ENCODE data around the gene CDS2. TPM values are rescaled to one million over a fixed set of nuclear protein-coding genes. Genes with fewer than 3 reads are reported as not detected.
A peak's percentile ranks its signal among the peaks of the same experiment; 100 is the strongest.

The CDS2 gene
- total RNA-seq, 1 experiment from 2014 or later = 31.2 TPM

DNA sequence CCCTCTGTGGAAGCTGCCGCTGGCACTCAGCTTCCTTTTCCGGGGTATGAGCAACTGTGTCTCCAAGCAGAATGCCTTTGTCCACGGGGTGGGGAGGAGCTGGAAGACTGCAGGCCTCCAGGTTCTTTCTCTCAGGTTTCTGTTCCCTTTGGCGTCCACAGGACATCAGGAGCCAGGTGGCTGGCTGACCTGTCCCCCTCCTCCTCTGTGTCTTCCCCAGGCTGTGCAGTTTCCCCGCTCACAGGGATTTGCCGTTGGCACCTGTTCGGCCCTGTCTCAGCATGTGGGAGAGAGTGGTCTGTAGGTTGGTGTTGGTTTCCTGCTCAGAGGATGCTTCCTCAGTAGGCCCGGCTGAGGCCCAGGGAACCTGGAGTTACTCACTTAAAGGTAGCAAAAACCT is 43.5 kb downstream of the CDS2 start:
- H3K27me3 ChIP-seq (replicated peaks) = no peaks in the 10 kb centered on the region
- H3K27ac ChIP-seq = no peak overlapping the region
- DNase-seq (ENCODE audit: low read depth in 1 of 2, low spot score in 2 of 2) = no peak
- H3K4me3 ChIP-seq = no peak overlapping the region
- peaks cover 11% of the 10 kb centered on the region for H3K36me3 ChIP-seq
- H3K4me1 ChIP-seq (replicated peaks) = peaks cover 10% of the 10 kb centered on the region
- H3K9me3 ChIP-seq (replicated peaks) = no peaks in the 10 kb centered on the region

GRCh38 chr20:5171064-5171789 is 44.4 kb downstream of the CDS2 start:
- no peaks in the 10 kb centered on the region for H3K9me3 ChIP-seq (replicated peaks)
- peaks cover 10% of the 10 kb centered on the region for H3K4me1 ChIP-seq (replicated peaks)
- H3K36me3 ChIP-seq = peaks cover 17% of the 10 kb centered on the region
- H3K27me3 ChIP-seq (replicated peaks) = no peaks in the 10 kb centered on the region
- no peak overlapping the region for H3K4me3 ChIP-seq
- no peak for DNase-seq (ENCODE audit: low read depth in 1 of 2, low spot score in 2 of 2)
- no peak overlapping the region for H3K27ac ChIP-seq

GRCh38 chr20:5171790-5172164 is 45.0 kb downstream of the CDS2 start:
- Histone ChIP-seq H3K4me1 (replicated peaks) (peaks cover 10% of the 10 kb centered on the region), H3K27ac (no peak overlapping the region), H3K27me3 (replicated peaks) (no peaks in the 10 kb centered on the region), H3K4me3 (no peak overlapping the region), H3K9me3 (replicated peaks) (no peaks in the 10 kb centered on the region), H3K36me3 (peaks cover 23% of the 10 kb centered on the region)
- DNase-seq (ENCODE audit: low read depth in 1 of 2, low spot score in 2 of 2) = no peak

DNA sequence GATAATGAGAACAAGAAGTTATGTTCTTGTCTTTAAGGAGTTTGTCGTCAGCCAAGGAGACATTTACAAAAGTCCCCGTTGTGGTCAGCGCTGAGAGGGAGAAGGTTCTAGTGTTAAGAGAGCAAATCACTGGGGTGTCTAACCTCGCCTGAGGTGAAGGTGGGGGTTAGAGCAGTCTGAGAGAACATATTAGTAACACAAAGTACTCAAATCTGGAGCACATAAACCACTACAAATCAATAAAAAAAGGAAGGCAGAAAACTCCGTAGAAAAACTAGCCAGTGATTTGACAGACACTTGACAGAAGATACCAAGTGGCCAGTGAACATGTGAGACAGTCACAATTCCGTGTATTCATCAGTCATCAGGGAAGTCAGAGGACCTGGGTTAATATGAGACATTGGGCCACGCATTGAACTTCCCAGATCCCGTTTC is 45.4 kb downstream of the CDS2 start:
- Histone ChIP-seq H3K4me3 (no peak overlapping the region), H3K36me3 (peaks cover 27% of the 10 kb centered on the region), H3K27ac (no peak overlapping the region), H3K4me1 (replicated peaks) (peaks cover 10% of the 10 kb centered on the region), H3K27me3 (replicated peaks) (no peaks in the 10 kb centered on the region), H3K9me3 (replicated peaks) (no peaks in the 10 kb centered on the region)
- DNase-seq (ENCODE audit: low read depth in 1 of 2, low spot score in 2 of 2) = no peak

GRCh38 chr20:5172903-5173463 is 46.2 kb downstream of the CDS2 start:
- H3K4me1 ChIP-seq (replicated peaks) = peaks cover 10% of the 10 kb centered on the region
- no peak for DNase-seq (ENCODE audit: low read depth in 1 of 2, low spot score in 2 of 2)
- no peak overlapping the region for H3K27ac ChIP-seq
- no peaks in the 10 kb centered on the region for H3K9me3 ChIP-seq (replicated peaks)
- no peak overlapping the region for H3K4me3 ChIP-seq
- peaks cover 29% of the 10 kb centered on the region for H3K36me3 ChIP-seq
- H3K27me3 ChIP-seq (replicated peaks) = no peaks in the 10 kb centered on the region

DNA sequence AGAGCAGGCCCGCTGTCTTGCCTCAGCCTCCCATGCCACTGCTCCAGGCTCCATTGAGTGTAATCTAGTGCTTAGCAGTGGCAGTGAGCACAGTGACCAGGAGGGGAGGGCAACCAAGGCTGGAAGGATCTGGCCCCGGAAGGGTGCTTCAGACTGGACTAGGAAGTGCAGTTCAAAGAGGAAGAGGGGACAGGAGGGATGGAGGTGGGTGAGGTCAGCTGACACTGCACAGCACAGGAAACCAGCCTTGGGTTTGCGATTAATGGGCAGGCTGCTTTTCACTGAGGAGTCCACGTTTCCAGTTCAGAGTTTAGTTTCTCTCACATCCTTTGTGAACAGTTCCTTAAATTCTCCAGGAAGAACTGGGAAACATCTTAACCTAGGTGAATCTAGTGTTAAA is 46.9 kb downstream of the CDS2 start:
- Histone ChIP-seq H3K27me3 (replicated peaks) (no peaks in the 10 kb centered on the region), H3K9me3 (replicated peaks) (no peaks in the 10 kb centered on the region), H3K4me1 (replicated peaks) (peaks cover 7% of the 10 kb centered on the region), H3K36me3 (peaks cover 36% of the 10 kb centered on the region), H3K4me3 (no peak overlapping the region), H3K27ac (no peak overlapping the region)
- no peak for DNase-seq (ENCODE audit: low read depth in 1 of 2, low spot score in 2 of 2)

GRCh38 chr20:5177071-5177470 is 50.3 kb downstream of the CDS2 start:
- no peaks in the 10 kb centered on the region for H3K27me3 ChIP-seq (replicated peaks)
- DNase-seq (ENCODE audit: low read depth in 1 of 2, low spot score in 2 of 2) = no peak
- H3K4me1 ChIP-seq (replicated peaks) = peaks cover 2% of the 10 kb centered on the region
- no peak overlapping the region for H3K27ac ChIP-seq
- H3K36me3 ChIP-seq = peaks cover 36% of the 10 kb centered on the region
- H3K4me3 ChIP-seq = no peak overlapping the region
- H3K9me3 ChIP-seq (replicated peaks) = no peaks in the 10 kb centered on the region

DNA sequence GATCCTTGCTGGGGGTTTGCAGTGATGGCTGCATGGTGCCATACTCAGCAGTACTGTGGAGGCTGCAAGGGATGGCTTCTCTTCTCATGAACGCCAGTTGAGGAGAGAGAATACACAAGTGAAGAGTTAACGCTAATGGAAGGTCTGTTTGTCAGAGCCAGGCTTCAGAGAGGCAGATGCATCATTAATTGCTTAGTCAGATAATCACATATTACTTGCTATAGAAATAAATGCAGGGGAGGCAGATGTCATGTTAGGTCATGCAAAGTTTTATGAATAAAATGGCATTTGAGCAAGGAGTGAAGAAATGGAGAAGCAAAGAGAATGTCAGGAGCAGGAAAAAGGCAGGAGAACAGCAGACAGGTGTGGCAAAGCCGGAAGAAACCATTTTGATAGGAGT is 51.2 kb downstream of the CDS2 start:
- H3K9me3 ChIP-seq (replicated peaks) = peaks cover 3% of the 10 kb centered on the region; the same call in 1 of the 2 replicates
- no peak overlapping the region for H3K27ac ChIP-seq

GRCh38 chr20:5180421-5180820 is 53.6 kb downstream of the CDS2 start:
- no peak for DNase-seq (ENCODE audit: low read depth in 1 of 2, low spot score in 2 of 2)
- Histone ChIP-seq H3K4me3 (no peak overlapping the region), H3K27ac (no peak overlapping the region), H3K9me3 (replicated peaks) (peaks cover 3% of the 10 kb centered on the region; the same call in 1 of the 2 replicates), H3K4me1 (replicated peaks) (peaks cover 7% of the 10 kb centered on the region), H3K27me3 (replicated peaks) (no peaks in the 10 kb centered on the region), H3K36me3 (peaks cover 52% of the 10 kb centered on the region)

More for the DNA sequence above, 51.2 kb downstream of the CDS2 start:
- DNase-seq (ENCODE audit: low read depth in 1 of 2, low spot score in 2 of 2) = no peak
- Histone ChIP-seq H3K4me1 (replicated peaks) (peaks cover 7% of the 10 kb centered on the region), H3K4me3 (no peak overlapping the region), H3K36me3 (peaks cover 45% of the 10 kb centered on the region), H3K27me3 (replicated peaks) (no peaks in the 10 kb centered on the region)

DNA sequence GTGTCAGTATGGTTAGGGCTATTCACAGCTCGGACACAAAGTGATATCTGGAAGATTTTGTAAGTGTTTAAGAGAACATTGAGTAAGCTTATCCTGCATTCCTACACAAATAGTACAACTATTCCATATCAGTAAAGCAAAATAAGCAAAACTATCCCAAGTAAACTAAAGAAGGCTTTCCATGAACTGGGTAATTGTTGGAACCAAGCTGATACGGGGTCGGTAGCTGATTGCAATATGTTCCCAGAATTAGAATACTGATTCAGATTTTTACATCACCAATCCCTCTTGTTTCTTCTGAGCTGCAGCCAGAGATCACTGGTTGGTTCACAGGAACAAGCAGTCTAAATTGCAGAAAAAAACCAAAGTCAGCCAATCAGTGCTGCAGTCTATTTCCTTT is 54.1 kb downstream of the CDS2 start:
- H3K27ac ChIP-seq = no peak overlapping the region
- peaks cover 52% of the 10 kb centered on the region for H3K36me3 ChIP-seq
- no peak overlapping the region for H3K4me3 ChIP-seq
- H3K27me3 ChIP-seq (replicated peaks) = no peaks in the 10 kb centered on the region
- DNase-seq (ENCODE audit: low read depth in 1 of 2, low spot score in 2 of 2) = no peak
- peaks cover 3% of the 10 kb centered on the region; the same call in 1 of the 2 replicates for H3K9me3 ChIP-seq (replicated peaks)
- peaks cover 7% of the 10 kb centered on the region for H3K4me1 ChIP-seq (replicated peaks)

GRCh38 chr20:5181492-5181891 is 54.7 kb downstream of the CDS2 start:
- no peak overlapping the region for H3K27ac ChIP-seq
- H3K27me3 ChIP-seq (replicated peaks) = no peaks in the 10 kb centered on the region
- H3K9me3 ChIP-seq (replicated peaks) = peaks cover 3% of the 10 kb centered on the region; the same call in 1 of the 2 replicates
- peaks cover 7% of the 10 kb centered on the region for H3K4me1 ChIP-seq (replicated peaks)
- H3K4me3 ChIP-seq = no peak overlapping the region
- H3K36me3 ChIP-seq = peaks cover 51% of the 10 kb centered on the region
- DNase-seq (ENCODE audit: low read depth in 1 of 2, low spot score in 2 of 2) = no peak

- Histone ChIP-seq H3K36me3 (peaks cover 47% of the 10 kb centered on the region), H3K27ac (peak overlapping the region; percentile 29), H3K4me3 (no peak overlapping the region), H3K27me3 (replicated peaks) (no peaks in the 10 kb centered on the region), H3K4me1 (replicated peaks) (peaks cover 7% of the 10 kb centered on the region), H3K9me3 (replicated peaks) (peaks cover 3% of the 10 kb centered on the region; the same call in 1 of the 2 replicates)
- peak in 1 of 2 experiments; percentile 34 for DNase-seq (ENCODE audit: low read depth in 1 of 2, low spot score in 2 of 2)
These were observed 55.1 kb downstream of the CDS2 start for GRCh38 chr20:5181958-5182357.

DNA sequence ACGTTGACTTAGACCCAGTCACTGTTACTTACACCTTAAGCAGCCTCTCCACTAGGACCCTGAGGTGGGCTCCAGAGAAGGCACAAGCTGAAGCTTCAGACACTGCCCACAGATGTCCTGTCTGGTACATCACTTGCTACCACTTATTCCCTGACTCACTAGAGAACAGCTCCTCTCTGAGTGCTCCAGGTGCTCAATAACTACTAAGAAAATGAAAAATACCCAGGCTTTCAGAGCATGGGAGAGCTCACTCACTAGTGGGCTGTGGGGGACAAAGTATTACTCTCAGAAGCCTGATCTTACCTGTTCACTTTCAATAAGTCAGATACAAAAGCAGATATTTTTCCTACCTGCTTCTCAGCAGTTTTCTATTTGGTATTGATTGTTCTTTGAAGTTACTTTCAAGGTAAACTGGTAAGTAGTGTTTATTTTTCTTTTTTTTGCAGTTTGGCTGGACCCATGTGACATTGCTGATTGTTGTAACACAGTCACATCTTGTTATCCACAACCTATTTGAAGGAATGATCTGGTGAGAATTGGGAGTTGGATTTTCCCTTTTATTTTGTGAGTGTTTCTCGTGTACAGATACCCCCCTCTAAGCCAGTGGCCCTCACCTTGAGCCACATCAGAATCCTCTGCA is 55.9 kb downstream of the CDS2 start:
- peaks cover 45% of the 10 kb centered on the region for H3K36me3 ChIP-seq
- H3K27ac ChIP-seq = peak overlapping the region; percentile 29
- DNase-seq (ENCODE audit: low read depth in 1 of 2, low spot score in 2 of 2) = no peak
- H3K4me3 ChIP-seq = no peak overlapping the region
- no peaks in the 10 kb centered on the region for H3K27me3 ChIP-seq (replicated peaks)
- peaks cover 3% of the 10 kb centered on the region; the same call in 1 of the 2 replicates for H3K9me3 ChIP-seq (replicated peaks)
- H3K4me1 ChIP-seq (replicated peaks) = peaks cover 7% of the 10 kb centered on the region

All from SJSA1 (cell line).